Liver (tissue), 3 donors: ENCODE measurements around the gene TBC1D5.

Source experiments
- ATF3 ChIP-seq: IDR thresholded peaks from 2 replicates; pipeline ENCODE4 v1.6.1; 2016; ENCODE audit warnings: antibody characterized with exemption
- CTCF ChIP-seq: fragments of 150-350 bp; IDR thresholded peaks from 2 replicates; pipeline ENCODE4 v1.5.1; 2017; ENCODE audit warnings: improper control_type of control experiment, low read depth, low read length; ENCODE audit not compliant: missing input control
- GABPA ChIP-seq, 2 donors: IDR thresholded peaks in 1 of 2; conservative IDR thresholded peaks in 1 of 2; 2 replicates each; pipeline ENCODE4 v1.6.1; 2016; ENCODE audit warnings: antibody characterized with exemption in 2 of 2, mild to moderate bottlenecking in 1 of 2, moderate library complexity in 1 of 2
- HNF4A ChIP-seq, 2 donors: conservative IDR thresholded peaks; 2 replicates each; pipeline ENCODE4 v1.6.1; 2016; ENCODE audit warnings: antibody characterized with exemption in 2 of 2, mild to moderate bottlenecking in 2 of 2
- HNF4G ChIP-seq: IDR thresholded peaks from 2 replicates; pipeline ENCODE4 v1.6.1; 2016; ENCODE audit warnings: antibody characterized with exemption
- JUND ChIP-seq, 2 donors: IDR thresholded peaks; 2 replicates each; pipeline ENCODE4 v1.6.1; 2016; ENCODE audit warnings: antibody characterized with exemption in 2 of 2
- MAX ChIP-seq: IDR thresholded peaks from 2 replicates; pipeline ENCODE4 v1.6.1; 2016; ENCODE audit warnings: antibody characterized with exemption
- RAD21 ChIP-seq, 2 donors: IDR thresholded peaks; 2 replicates each; pipeline ENCODE4 v1.6.1; 2016; ENCODE audit warnings: antibody characterized with exemption in 2 of 2, mild to moderate bottlenecking in 2 of 2
- REST ChIP-seq: IDR thresholded peaks from 2 replicates; pipeline ENCODE4 v1.6.1; 2016; ENCODE audit warnings: antibody characterized with exemption, mild to moderate bottlenecking
- YY1 ChIP-seq: IDR thresholded peaks from 2 replicates; pipeline ENCODE4 v1.6.1; 2016; ENCODE audit warnings: antibody characterized with exemption, mild to moderate bottlenecking
- ZBTB33 ChIP-seq: IDR thresholded peaks from 2 replicates; pipeline ENCODE4 v1.6.1; 2016; ENCODE audit warnings: antibody characterized with exemption
- donor health status: healthy.
- donor health status: healthy.

- TF ChIP-seq CTCF (no peak), YY1 (no peak), ATF3 (no peak), ZBTB33 (no peak), MAX (no peak), GABPA (IDR thresholded peaks at IDR 0.05 in 1 of 2, conservative IDR thresholded peaks at IDR 0.05 in 1 of 2) (no peak), RAD21 (IDR thresholded peaks at IDR 0.05) (no peak), JUND (IDR thresholded peaks at IDR 0.05) (no peak), HNF4A (conservative IDR thresholded peaks at IDR 0.05) (no peak), HNF4G (no peak), REST (no peak)
These were observed 227.8 kb downstream of the TBC1D5 start for GRCh38 chr3:17514597-17514996.
